Ishikawa (cell line): Measurements from ENCODE around the gene TMEM131.

Experiments
- CEBPB ChIP-seq: IDR thresholded peaks from 2 replicates; pipeline ENCODE4 v1.6.1; 2012
- EGR1 ChIP-seq: IDR thresholded peaks from 2 replicates; pipeline ENCODE4 v1.6.1; 2012
- EP300 ChIP-seq: IDR thresholded peaks from 2 replicates; pipeline ENCODE4 v1.6.1; 2012; ENCODE audit warnings: borderline replicate concordance
- FOXM1 ChIP-seq: IDR thresholded peaks from 2 replicates; pipeline ENCODE4 v1.6.1; 2012; ENCODE audit warnings: low read depth, borderline replicate concordance
- MAX ChIP-seq: IDR thresholded peaks from 2 replicates; pipeline ENCODE4 v1.6.1; 2012
- NFIC ChIP-seq: IDR thresholded peaks from 2 replicates; pipeline ENCODE4 v1.6.1; 2012
- RAD21 ChIP-seq: IDR thresholded peaks from 2 replicates; pipeline ENCODE4 v1.6.1; 2012; ENCODE audit warnings: low read depth
- REST ChIP-seq: IDR thresholded peaks from 2 replicates; pipeline ENCODE4 v1.6.1; 2012; ENCODE audit warnings: low read depth, mild to moderate bottlenecking
- TAF1 ChIP-seq: IDR thresholded peaks from 2 replicates; pipeline ENCODE4 v1.6.1; 2012; ENCODE audit warnings: low read depth, mild to moderate bottlenecking
- TCF12 ChIP-seq: IDR thresholded peaks from 2 replicates; pipeline ENCODE4 v1.6.1; 2012; ENCODE audit warnings: low read depth
- YY1 ChIP-seq: IDR thresholded peaks from 2 replicates; pipeline ENCODE4 v1.6.1; 2012; ENCODE audit warnings: low read depth
- ZBTB7A ChIP-seq: IDR thresholded peaks from 2 replicates; pipeline ENCODE4 v1.6.1; 2012; ENCODE audit warnings: low read depth
- TF ChIP-seq, protein P1 (sequence below): IDR thresholded peaks from 2 replicates; pipeline ENCODE4 v1.6.1; 2012

- TF ChIP-seq EP300, result no peak
- TF ChIP-seq, protein P1, sequence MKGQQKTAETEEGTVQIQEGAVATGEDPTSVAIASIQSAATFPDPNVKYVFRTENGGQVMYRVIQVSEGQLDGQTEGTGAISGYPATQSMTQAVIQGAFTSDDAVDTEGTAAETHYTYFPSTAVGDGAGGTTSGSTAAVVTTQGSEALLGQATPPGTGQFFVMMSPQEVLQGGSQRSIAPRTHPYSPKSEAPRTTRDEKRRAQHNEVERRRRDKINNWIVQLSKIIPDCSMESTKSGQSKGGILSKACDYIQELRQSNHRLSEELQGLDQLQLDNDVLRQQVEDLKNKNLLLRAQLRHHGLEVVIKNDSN, result no peak
- TF ChIP-seq ZBTB7A, result no peak
- no peak for TF ChIP-seq TAF1
- no peak for TF ChIP-seq NFIC
- no peak for TF ChIP-seq RAD21
- TF ChIP-seq CEBPB, result no peak
- no peak for TF ChIP-seq MAX
- TF ChIP-seq YY1, result no peak
- TF ChIP-seq FOXM1, result no peak
- TF ChIP-seq EGR1, result no peak
- no peak for TF ChIP-seq REST
- TF ChIP-seq TCF12, result no peak
These were observed 210.8 kb downstream of the TMEM131 start for GRCh38 chr2:97784953-97785352.
